Stimulated activated CD8-positive, alpha-beta memory T cell treated with anti-CD3 and anti-CD28 coated beads, Interleukin-12 subunit alpha, Interleukin-12 subunit beta, amount 100 ng/mL, for 1 hour (primary cell): ENCODE data around the gene TSEN54.
"Not testable (repeated sequence)": the region's sequence is repeated elsewhere in the genome, so short reads cannot be mapped to it uniquely, and the experiment has no call there.

ENCODE experiments used
- DNase-seq: peaks from one replicate; pipeline ENCODE4 v3.0.0-alpha.2; 2020; ENCODE audit warnings: low read depth

TSEN54 gene

GRCh38 chr17:75516255-75516618 lies at the start of gene TSEN54:
Gene TSEN54, plus strand, starts transcription at chr17:75516528. Its CDS starts 33 bp downstream, at chr17:75516561.
- peak; percentile 88 for DNase-seq

- DNase-seq = no peak
Observed at GRCh38 chr17:75468291-75468754, 48.0 kb upstream of the TSEN54 start.

- no peak for DNase-seq
Observed at GRCh38 chr17:75468779-75469373, 47.5 kb upstream of the TSEN54 start.

- DNase-seq = no peak
Observed at GRCh38 chr17:75471207-75471606, 45.1 kb upstream of the TSEN54 start.

- no peak for DNase-seq
Observed at GRCh38 chr17:75472119-75472518, 44.2 kb upstream of the TSEN54 start.

- no peak for DNase-seq
Observed at GRCh38 chr17:75473246-75473645, 43.1 kb upstream of the TSEN54 start.

GRCh38 chr17:75474736-75475135 lies 41.6 kb upstream of the TSEN54 start:
- no peak for DNase-seq

- no peak for DNase-seq
Observed at GRCh38 chr17:75475144-75475835, 41.0 kb upstream of the TSEN54 start.

- DNase-seq = no peak
Observed at GRCh38 chr17:75475851-75476250, 40.5 kb upstream of the TSEN54 start.

- DNase-seq = no peak
Observed at GRCh38 chr17:75476271-75476671, 40.1 kb upstream of the TSEN54 start.

GRCh38 chr17:75476752-75477489 lies 39.4 kb upstream of the TSEN54 start:
- no peak for DNase-seq

- not testable (repeated sequence) for DNase-seq
Observed at GRCh38 chr17:75477490-75477862, 38.9 kb upstream of the TSEN54 start.

- DNase-seq = no peak
Observed at GRCh38 chr17:75478508-75478907, 37.8 kb upstream of the TSEN54 start.

- DNase-seq = no peak
Observed at GRCh38 chr17:75480281-75480680, 36.0 kb upstream of the TSEN54 start.

- DNase-seq = no peak
Observed at GRCh38 chr17:75481194-75482068, 34.9 kb upstream of the TSEN54 start.

- no peak for DNase-seq
Observed at GRCh38 chr17:75482098-75482942, 34.0 kb upstream of the TSEN54 start.

- DNase-seq = no peak
Observed at GRCh38 chr17:75485688-75486087, 30.6 kb upstream of the TSEN54 start.

GRCh38 chr17:75486151-75486550 lies 30.2 kb upstream of the TSEN54 start:
- DNase-seq = no peak

- DNase-seq = no peak
Observed at GRCh38 chr17:75486951-75487350, 29.4 kb upstream of the TSEN54 start.

- DNase-seq = peak; percentile 27
Observed at GRCh38 chr17:75487351-75488070, 28.8 kb upstream of the TSEN54 start.
